Measurements from ENCODE around the gene LIMS1. TPM values are rescaled to one million over a fixed set of nuclear protein-coding genes. Genes with fewer than 3 reads are reported as not detected.

The LIMS1 gene
- total and polyA plus RNA-seq, 2 donors (not counting 3 experiments of a cell fraction or from before 2014, with no cell fraction given): 153 to 229 TPM

DNA sequence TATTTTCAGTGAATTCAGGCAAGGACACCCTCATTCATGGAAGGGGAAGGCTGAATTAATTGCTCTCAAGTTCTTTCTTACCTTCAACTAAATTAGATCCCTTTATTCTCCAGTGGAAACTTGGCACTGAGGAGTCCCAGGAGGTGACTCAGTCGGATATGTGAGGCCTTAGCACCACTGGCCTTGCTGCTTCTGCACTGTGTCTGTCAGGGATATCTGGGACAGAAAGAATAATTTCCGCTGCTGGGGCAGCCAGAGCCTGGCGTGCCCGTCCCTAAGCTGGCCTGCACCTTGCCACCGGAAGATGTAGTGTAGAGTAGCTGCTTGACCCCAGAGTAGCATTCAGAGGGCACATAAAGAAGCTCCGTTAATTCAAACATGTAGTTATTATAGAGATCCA, 53.4 kb downstream of the LIMS1 start:
- Histone ChIP-seq H3K9ac (replicated peaks; ENCODE audit: extremely low read depth, insufficient read depth, low read length) (peak overlapping the region; percentile 60), H3K4me1 (ENCODE audit: control insufficient read depth, extremely low read depth, insufficient read depth, low read length) (peaks cover 61% of the 10 kb centered on the region), H3K4me3 (replicated peaks in 1 of 3; ENCODE audit: insufficient read depth in 1 of 3, low read depth in 1 of 3, low read length in 3 of 3) (no peak overlapping the region), H3K36me3 (ENCODE audit: control insufficient read depth in 2 of 2, extremely low read depth in 1 of 2, insufficient read depth in 2 of 2, low read length in 2 of 2) (no peaks in the 10 kb centered on the region), H3K9me3 (replicated peaks; ENCODE audit: control insufficient read depth, insufficient read depth, low read length) (no peaks in the 10 kb centered on the region), H3K9me1 (replicated peaks; ENCODE audit: control insufficient read depth, extremely low read depth, insufficient read depth, low read length) (no peaks in the 10 kb centered on the region), H3K4me2 (ENCODE audit: insufficient read depth, low read length) (peak overlapping the region; percentile 53), H3K27ac (ENCODE audit: insufficient read depth, low read depth, low read length) (peak overlapping the region; percentile 84), H3K27me3 (ENCODE audit: control insufficient read depth in 2 of 2, insufficient read depth in 2 of 2, low read length in 2 of 2) (no peaks in the 10 kb centered on the region), H2AFZ (ENCODE audit: low read depth, low read length) (no peak overlapping the region), H4K20me1 (replicated peaks; ENCODE audit: control insufficient read depth, extremely low read depth, insufficient read depth, low read length) (no peaks in the 10 kb centered on the region), H3K79me2 (ENCODE audit: control insufficient read depth, insufficient read depth, low read length) (peaks cover 55% of the 10 kb centered on the region)
- TF ChIP-seq FOS (IDR thresholded peaks at IDR 0.05; ENCODE audit: borderline replicate concordance, insufficient read depth, low read length) (peak; percentile 72), GATA2 (IDR thresholded peaks at IDR 0.05; ENCODE audit: insufficient read depth, insufficient read length, low read depth, low read length) (peak; percentile 63), JUN (IDR thresholded peaks at IDR 0.05; ENCODE audit: borderline replicate concordance, insufficient read depth, insufficient read length, low read depth) (peak; percentile 62), POLR2AphosphoS5 (IDR thresholded peaks at IDR 0.05; ENCODE audit: insufficient read depth, low read depth, low read length) (peak; percentile 83), POLR2A (IDR thresholded peaks at IDR 0.05; ENCODE audit: low read depth, low read length) (peak; percentile 35)
- TF ChIP-seq, protein P1, sequence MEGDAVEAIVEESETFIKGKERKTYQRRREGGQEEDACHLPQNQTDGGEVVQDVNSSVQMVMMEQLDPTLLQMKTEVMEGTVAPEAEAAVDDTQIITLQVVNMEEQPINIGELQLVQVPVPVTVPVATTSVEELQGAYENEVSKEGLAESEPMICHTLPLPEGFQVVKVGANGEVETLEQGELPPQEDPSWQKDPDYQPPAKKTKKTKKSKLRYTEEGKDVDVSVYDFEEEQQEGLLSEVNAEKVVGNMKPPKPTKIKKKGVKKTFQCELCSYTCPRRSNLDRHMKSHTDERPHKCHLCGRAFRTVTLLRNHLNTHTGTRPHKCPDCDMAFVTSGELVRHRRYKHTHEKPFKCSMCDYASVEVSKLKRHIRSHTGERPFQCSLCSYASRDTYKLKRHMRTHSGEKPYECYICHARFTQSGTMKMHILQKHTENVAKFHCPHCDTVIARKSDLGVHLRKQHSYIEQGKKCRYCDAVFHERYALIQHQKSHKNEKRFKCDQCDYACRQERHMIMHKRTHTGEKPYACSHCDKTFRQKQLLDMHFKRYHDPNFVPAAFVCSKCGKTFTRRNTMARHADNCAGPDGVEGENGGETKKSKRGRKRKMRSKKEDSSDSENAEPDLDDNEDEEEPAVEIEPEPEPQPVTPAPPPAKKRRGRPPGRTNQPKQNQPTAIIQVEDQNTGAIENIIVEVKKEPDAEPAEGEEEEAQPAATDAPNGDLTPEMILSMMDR (IDR thresholded peaks at IDR 0.05; ENCODE audit: extremely low read depth in 1 of 2, insufficient read depth in 1 of 2, low read depth in 1 of 2, low read length in 2 of 2): no peak
- TF ChIP-seq, protein P2, sequence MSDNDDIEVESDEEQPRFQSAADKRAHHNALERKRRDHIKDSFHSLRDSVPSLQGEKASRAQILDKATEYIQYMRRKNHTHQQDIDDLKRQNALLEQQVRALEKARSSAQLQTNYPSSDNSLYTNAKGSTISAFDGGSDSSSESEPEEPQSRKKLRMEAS (IDR thresholded peaks at IDR 0.05; ENCODE audit: insufficient read depth, insufficient read length): no peak
- CTCF ChIA-PET: interaction anchor here (0.9 to 3.5 kb wide), 4 partner anchors 10 to 49 kb away, joined by 3 to 27 read pairs (median 5); no protein-coding TSS in a partner anchor
- dilution Hi-C loops (cut with MboI; ENCODE audit: extremely low pct_ligation_motif_present, low sequenced_read_pairs): no loop called here
- DNase-seq (ENCODE audit: low read depth, low spot score) (peak; percentile 90), FAIRE-seq (peak; percentile 79)
- POLR2A ChIA-PET: no interaction called here
- intact Hi-C loops (cut with micrococcal nuclease): loop anchor here (2.0 to 10.0 kb wide), 2 partner anchors 53 to 373 kb away; partner anchors contain the start of gene LIMS1
- BruUV-seq (replicated peaks): no TSS peak

Measured in endothelial cell of umbilical vein (primary cell).